Stimulated activated naive B cell treated with anti-CD40 and anti-IgM and Interleukin-4, amounts not matched to agents 10 μg/mL and 1 μg/mL and 100 μg/mL, for 72 hours (primary cell): ENCODE measurements around the gene NSRP1.
A peak's percentile ranks its signal among the peaks of the same experiment; 100 is the strongest.
"Not testable (repeated sequence)": the region's sequence is repeated elsewhere in the genome, so short reads cannot be mapped to it uniquely, and the experiment has no call there.

Experiments used
- ATAC-seq, 2 donors: fragments of 150-1000 bp; cut with Tn5 transposase; replicated peaks; 2 replicates each; pipeline ENCODE4 v1.10.0; 2021; ENCODE audit warnings: moderate library complexity in 1 of 2
- DNase-seq: peaks from one replicate; pipeline ENCODE4 v3.0.0; 2021
- H3K27ac Mint-ChIP-seq: one replicate; pipeline ENCODE4 v1.8.0; 2022; ENCODE audit warnings: mild to moderate bottlenecking, mixed read lengths
- H3K27me3 Mint-ChIP-seq, 2 donors: one replicate each; pipeline ENCODE4 v1.8.0; 2022; ENCODE audit warnings: mixed read lengths in 2 of 2
- H3K36me3 Mint-ChIP-seq, 2 donors: one replicate each; pipeline ENCODE4 v1.8.0; 2022; ENCODE audit warnings: mixed read lengths in 2 of 2, mild to moderate bottlenecking in 1 of 2
- H3K4me1 Mint-ChIP-seq, 2 donors: one replicate each; pipeline ENCODE4 v1.8.0; 2022; ENCODE audit warnings: mixed read lengths in 2 of 2, mild to moderate bottlenecking in 1 of 2
- H3K4me3 Mint-ChIP-seq, 2 donors: one replicate each; pipeline ENCODE4 v1.8.0; 2022; ENCODE audit warnings: mild to moderate bottlenecking in 2 of 2, mixed read lengths in 2 of 2, moderate library complexity in 1 of 2
- H3K9me3 Mint-ChIP-seq, 2 donors: one replicate each; pipeline ENCODE4 v1.8.0; 2022; ENCODE audit warnings: mixed read lengths in 2 of 2, mild to moderate bottlenecking in 1 of 2

Gene NSRP1

GRCh38 chr17:30174556-30174955 is 57.9 kb downstream of the NSRP1 start:
- Mint-ChIP-seq H3K36me3 (peaks cover 26 to 51% of the 10 kb centered on the region in 2 donors), H3K9me3 (no peaks in the 10 kb centered on the region), H3K4me3 (no peak overlapping the region), H3K27me3 (no peaks in the 10 kb centered on the region), H3K4me1 (peaks cover 4 to 8% of the 10 kb centered on the region in 2 donors), H3K27ac (no peak overlapping the region)
- no peak for DNase-seq
- ATAC-seq, result no peak

DNA sequence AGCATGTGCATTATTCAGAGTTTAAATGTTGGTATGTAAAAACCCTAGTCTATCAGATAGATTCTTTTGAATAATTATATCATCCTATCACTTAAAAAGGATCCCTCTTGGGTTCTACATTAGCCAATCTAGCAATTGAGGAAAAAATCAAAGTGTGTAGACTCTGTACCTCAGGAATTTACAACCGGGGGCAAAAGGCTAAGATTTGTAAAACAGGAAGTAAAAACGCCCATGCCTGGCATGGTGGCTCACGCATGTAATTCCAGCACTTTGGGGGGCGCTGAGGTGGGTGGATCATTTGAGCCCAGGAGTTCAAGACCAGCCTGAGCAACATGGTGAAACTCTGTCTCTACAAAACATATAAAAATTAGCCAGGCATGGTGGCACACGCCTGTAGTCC is 60.2 kb downstream of the NSRP1 start:
- peaks cover 29 to 52% of the 10 kb centered on the region in 2 donors for H3K36me3 Mint-ChIP-seq

GRCh38 chr17:30186761-30187160 is 70.1 kb downstream of the NSRP1 start:
- Mint-ChIP-seq H3K27ac (no peak overlapping the region), H3K4me3 (no peak overlapping the region), H3K36me3 (peaks cover 26 to 32% of the 10 kb centered on the region in 2 donors), H3K27me3 (no peaks in the 10 kb centered on the region), H3K9me3 (no peaks in the 10 kb centered on the region), H3K4me1 (peaks cover 4 to 7% of the 10 kb centered on the region in 2 donors)
- DNase-seq, result no peak
- ATAC-seq, result no peak

More for the DNA sequence above, 60.2 kb downstream of the NSRP1 start:
- no peak for DNase-seq
- H3K27me3 Mint-ChIP-seq, result no peaks in the 10 kb centered on the region
- H3K4me1 Mint-ChIP-seq, result peaks cover 4% of the 10 kb centered on the region in 2 donors
- H3K9me3 Mint-ChIP-seq, result no peaks in the 10 kb centered on the region
- no peak overlapping the region for H3K4me3 Mint-ChIP-seq
- ATAC-seq, result no peak
- no peak overlapping the region for H3K27ac Mint-ChIP-seq

- DNase-seq (no peak), ATAC-seq (no peak)
- H3K9me3 Mint-ChIP-seq, result no peaks in the 10 kb centered on the region
- no peaks in the 10 kb centered on the region for H3K27me3 Mint-ChIP-seq
- H3K36me3 Mint-ChIP-seq, result peaks cover 26 to 32% of the 10 kb centered on the region in 2 donors
- H3K4me3 Mint-ChIP-seq, result no peak overlapping the region
- H3K4me1 Mint-ChIP-seq, result peaks cover 4 to 7% of the 10 kb centered on the region in 2 donors
- no peak overlapping the region for H3K27ac Mint-ChIP-seq
Observed at GRCh38 chr17:30187573-30187972, 71.0 kb downstream of the NSRP1 start.

- no peaks in the 10 kb centered on the region for H3K27me3 Mint-ChIP-seq
- no peak overlapping the region for H3K4me3 Mint-ChIP-seq
- peaks cover 22 to 27% of the 10 kb centered on the region in 2 donors for H3K36me3 Mint-ChIP-seq
- H3K9me3 Mint-ChIP-seq, result no peaks in the 10 kb centered on the region
- peaks cover 4 to 7% of the 10 kb centered on the region in 2 donors for H3K4me1 Mint-ChIP-seq
- no peak for ATAC-seq
- no peak overlapping the region for H3K27ac Mint-ChIP-seq
- DNase-seq, result no peak
Observed at GRCh38 chr17:30188211-30188939, 71.8 kb downstream of the NSRP1 start.

GRCh38 chr17:30191072-30191471 is 74.5 kb downstream of the NSRP1 start:
- no peak for ATAC-seq

GRCh38 chr17:30196504-30196903 is 79.9 kb downstream of the NSRP1 start:
- no peaks in the 10 kb centered on the region for H3K4me1 Mint-ChIP-seq
- ATAC-seq, result no peak

More at GRCh38 chr17:30191072-30191471, 74.5 kb downstream of the NSRP1 start:
- no peak overlapping the region for H3K4me3 Mint-ChIP-seq
- no peaks in the 10 kb centered on the region for H3K9me3 Mint-ChIP-seq
- H3K36me3 Mint-ChIP-seq, result peaks cover 9 to 13% of the 10 kb centered on the region in 2 donors
- no peak overlapping the region for H3K27ac Mint-ChIP-seq
- peaks cover 4 to 7% of the 10 kb centered on the region in 2 donors for H3K4me1 Mint-ChIP-seq
- DNase-seq, result no peak
- H3K27me3 Mint-ChIP-seq, result no peaks in the 10 kb centered on the region

GRCh38 chr17:30197416-30197815 is 80.8 kb downstream of the NSRP1 start:
- Mint-ChIP-seq H3K9me3 (no peaks in the 10 kb centered on the region), H3K4me1 (no peaks in the 10 kb centered on the region), H3K27ac (no peak overlapping the region), H3K4me3 (no peak overlapping the region), H3K36me3 (no peaks in the 10 kb centered on the region), H3K27me3 (peaks cover 7 to 17% of the 10 kb centered on the region in 2 donors)
- ATAC-seq (no peak), DNase-seq (no peak)

More at GRCh38 chr17:30196504-30196903, 79.9 kb downstream of the NSRP1 start:
- DNase-seq, result no peak
- Mint-ChIP-seq H3K9me3 (no peaks in the 10 kb centered on the region), H3K27ac (no peak overlapping the region), H3K36me3 (no peaks in the 10 kb centered on the region), H3K4me3 (no peak overlapping the region), H3K27me3 (peaks cover 7 to 16% of the 10 kb centered on the region in 2 donors)

DNA sequence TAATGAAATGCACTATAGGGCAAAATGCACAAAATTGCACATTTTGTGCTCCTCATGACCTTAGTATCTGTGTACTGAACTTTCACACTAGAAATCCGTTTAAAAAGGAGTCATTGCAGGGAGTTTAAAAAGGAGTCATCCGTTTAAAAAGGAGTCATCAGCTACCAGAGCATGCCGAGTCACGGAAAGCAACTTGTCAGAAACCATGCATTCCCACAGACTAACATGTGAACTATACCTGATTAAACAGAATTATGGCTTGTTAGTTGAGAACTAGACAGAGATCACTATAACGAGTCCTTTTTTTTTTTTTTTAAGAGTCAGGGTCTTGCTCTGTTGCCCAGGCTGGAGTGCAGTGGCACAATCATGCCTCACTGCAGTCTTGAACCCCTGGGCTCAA is 83.0 kb downstream of the NSRP1 start:
- Mint-ChIP-seq H3K4me1 (peaks cover 0 to 4% of the 10 kb centered on the region in 2 donors), H3K36me3 (no peaks in the 10 kb centered on the region), H3K27me3 (peaks cover 7 to 29% of the 10 kb centered on the region in 2 donors), H3K4me3 (no peak overlapping the region), H3K27ac (no peak overlapping the region), H3K9me3 (no peaks in the 10 kb centered on the region)
- ATAC-seq (no peak), DNase-seq (no peak)

GRCh38 chr17:30200106-30200505 is 83.5 kb downstream of the NSRP1 start:
- DNase-seq (no peak), ATAC-seq (no peak)
- H3K4me1 Mint-ChIP-seq, result peaks cover 0 to 4% of the 10 kb centered on the region in 2 donors
- H3K27me3 Mint-ChIP-seq, result peaks cover 7 to 29% of the 10 kb centered on the region in 2 donors
- H3K9me3 Mint-ChIP-seq, result no peaks in the 10 kb centered on the region
- no peak overlapping the region for H3K27ac Mint-ChIP-seq
- no peak overlapping the region for H3K4me3 Mint-ChIP-seq
- H3K36me3 Mint-ChIP-seq, result no peaks in the 10 kb centered on the region

DNA sequence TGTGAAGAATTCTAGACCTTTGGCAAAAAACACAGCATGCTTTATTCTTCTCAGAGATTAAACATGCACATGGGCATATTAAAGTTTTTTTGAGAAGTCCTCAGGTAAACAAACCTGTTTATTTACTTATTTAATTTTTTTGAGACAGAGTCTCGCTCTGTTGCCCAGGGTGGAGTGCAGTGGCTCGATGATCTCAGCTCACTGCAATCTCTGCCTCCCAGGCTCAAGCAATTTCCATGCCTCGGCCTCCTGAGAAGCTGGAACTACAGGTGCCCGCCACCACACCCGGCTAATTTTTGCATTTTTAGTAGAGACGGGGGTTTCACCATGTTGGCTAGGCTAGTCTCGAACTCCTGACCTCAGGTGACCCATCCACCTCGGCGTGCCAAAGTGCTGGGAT is 84.0 kb downstream of the NSRP1 start:
- not testable (repeated sequence) for H3K27ac Mint-ChIP-seq, DNase-seq, ATAC-seq, H3K36me3 Mint-ChIP-seq, H3K4me1 Mint-ChIP-seq, H3K4me3 Mint-ChIP-seq, H3K9me3 Mint-ChIP-seq
- peaks cover 7 to 33% of the 10 kb centered on the region in 2 donors for H3K27me3 Mint-ChIP-seq

GRCh38 chr17:30203471-30203981 is 86.9 kb downstream of the NSRP1 start:
- no peaks in the 10 kb centered on the region for H3K36me3 Mint-ChIP-seq
- no peaks in the 10 kb centered on the region for H3K9me3 Mint-ChIP-seq
- H3K27ac Mint-ChIP-seq, result no peak overlapping the region
- DNase-seq (no peak), ATAC-seq (peak; percentile 27 to 71)
- peaks cover 12 to 30% of the 10 kb centered on the region in 2 donors for H3K27me3 Mint-ChIP-seq
- no peak overlapping the region for H3K4me3 Mint-ChIP-seq
- H3K4me1 Mint-ChIP-seq, result peaks cover 9 to 16% of the 10 kb centered on the region in 2 donors

GRCh38 chr17:30207655-30208054 is 91.0 kb downstream of the NSRP1 start:
- ATAC-seq, result no peak
- Mint-ChIP-seq H3K36me3 (no peaks in the 10 kb centered on the region), H3K27ac (peak overlapping the region; percentile 76), H3K9me3 (no peaks in the 10 kb centered on the region), H3K27me3 (peaks cover 12 to 30% of the 10 kb centered on the region in 2 donors), H3K4me1 (peaks cover 18 to 24% of the 10 kb centered on the region in 2 donors), H3K4me3 (peak overlapping the region; percentile 32 to 61)
- no peak for DNase-seq

DNA sequence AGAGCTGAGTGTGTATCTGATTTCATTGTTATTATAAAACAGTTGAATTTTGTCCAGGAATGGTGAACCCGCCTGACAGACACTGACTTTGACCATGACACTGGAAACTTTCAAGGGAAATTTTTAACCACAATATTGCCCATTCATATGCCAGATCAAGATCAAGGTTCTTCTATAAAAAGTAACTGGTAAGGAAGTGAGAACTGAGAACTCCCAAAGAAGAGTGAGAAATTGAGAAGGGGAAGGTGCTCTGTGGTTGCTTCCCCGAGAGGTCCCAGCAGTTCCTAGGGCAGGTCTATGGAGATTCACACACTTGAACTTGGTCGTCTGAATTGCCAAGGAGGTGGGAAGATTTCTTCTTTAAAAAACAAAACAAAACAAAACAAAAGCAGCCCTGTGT is 91.6 kb downstream of the NSRP1 start:
- no peaks in the 10 kb centered on the region for H3K36me3 Mint-ChIP-seq
- peak overlapping the region; percentile 32 to 61 for H3K4me3 Mint-ChIP-seq
- DNase-seq (no peak), ATAC-seq (peak; percentile 52 to 61)
- H3K27me3 Mint-ChIP-seq, result peaks cover 12 to 24% of the 10 kb centered on the region in 2 donors
- H3K27ac Mint-ChIP-seq, result peak overlapping the region; percentile 76
- no peaks in the 10 kb centered on the region for H3K9me3 Mint-ChIP-seq
- peaks cover 20 to 30% of the 10 kb centered on the region in 2 donors for H3K4me1 Mint-ChIP-seq

GRCh38 chr17:30209930-30210329 is 93.3 kb downstream of the NSRP1 start:
- Mint-ChIP-seq H3K36me3 (peaks cover 2 to 3% of the 10 kb centered on the region in 2 donors), H3K4me1 (peaks cover 22 to 29% of the 10 kb centered on the region in 2 donors), H3K27ac (no peak overlapping the region), H3K4me3 (no peak overlapping the region), H3K9me3 (peaks cover 0 to under 1% of the 10 kb centered on the region in 2 donors), H3K27me3 (peaks cover 15 to 22% of the 10 kb centered on the region in 2 donors)
- DNase-seq, result no peak
- no peak for ATAC-seq
